Measurements from ENCODE around the gene NKRF.

NKRF gene

DNA sequence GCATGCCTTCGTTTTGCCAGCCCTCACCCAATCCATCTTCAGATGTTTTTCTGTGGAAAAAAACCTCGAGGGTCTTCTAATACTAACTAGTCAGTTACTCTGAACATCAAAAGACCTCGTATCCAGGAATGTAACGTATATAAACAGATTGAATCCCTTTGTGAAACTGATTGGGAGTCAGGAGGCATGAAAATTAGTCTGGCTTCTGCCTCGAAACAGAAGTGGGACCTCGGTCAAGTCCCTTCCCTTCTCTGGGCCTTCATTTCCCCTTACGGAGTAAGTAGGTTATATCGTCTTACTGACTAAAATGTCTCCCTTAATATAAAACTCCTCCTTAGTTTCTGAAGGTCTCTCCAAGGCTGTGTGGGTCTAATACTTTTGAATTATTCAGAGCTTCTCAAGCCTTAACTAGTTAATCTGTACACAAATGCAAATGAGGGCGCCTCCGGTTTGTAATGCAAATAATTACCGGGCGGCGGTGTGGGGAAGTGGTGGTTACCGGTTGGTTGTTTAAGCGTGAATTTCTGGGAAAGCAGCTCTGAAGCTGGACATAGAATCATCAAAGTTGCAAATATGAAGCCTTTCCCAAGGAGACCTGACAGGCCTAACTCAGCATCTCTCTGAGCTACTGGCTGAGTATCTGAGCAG lies 11.4 kb upstream of the NKRF start:
- DNase-seq (ENCODE audit: low read depth), result no peak
- H3K4me3 ChIP-seq (ENCODE audit: low read depth, low read length), result no peak overlapping the region

DNA sequence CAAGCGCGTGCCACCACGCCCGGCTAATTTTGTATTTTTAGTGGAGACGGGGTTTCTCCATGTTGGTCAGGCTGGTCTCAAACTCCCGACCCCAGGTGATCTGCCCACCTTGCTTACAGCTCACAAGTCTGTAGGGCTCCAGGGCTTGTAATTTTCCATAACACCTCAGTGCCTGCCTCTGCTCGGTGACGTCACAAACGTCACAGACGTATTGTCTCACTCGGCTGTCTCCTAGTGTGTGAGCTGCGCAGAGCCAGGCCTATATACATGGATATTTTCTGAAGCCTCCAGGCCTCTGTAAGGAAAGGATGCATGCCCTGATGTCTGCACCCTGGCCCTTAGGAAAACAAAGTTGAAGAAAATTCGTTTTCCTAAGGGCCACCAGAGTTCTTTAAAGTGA lies 8.6 kb upstream of the NKRF start:
- no peak overlapping the region for H3K4me3 ChIP-seq (ENCODE audit: low read depth, low read length)
- no peak for DNase-seq (ENCODE audit: low read depth)

DNA sequence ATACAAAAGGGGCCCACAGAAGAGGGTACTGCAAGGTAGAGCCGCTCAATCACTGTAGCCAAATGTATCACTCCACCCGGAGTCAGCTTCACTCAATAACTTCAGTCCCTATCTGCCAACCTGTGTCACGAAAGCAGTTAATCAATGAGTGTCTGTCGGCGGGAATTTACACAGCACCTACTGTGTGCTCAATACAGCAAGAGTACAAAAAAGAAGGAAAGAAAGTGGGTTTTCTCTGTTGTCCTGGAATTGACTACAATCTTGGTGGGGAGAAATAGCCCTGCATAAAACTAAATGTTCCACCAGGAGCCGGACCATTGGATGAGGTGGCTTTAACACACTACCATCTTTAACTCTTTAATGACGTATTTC lies 780 bp upstream of the NKRF start:
- DNase-seq (ENCODE audit: low read depth), result no peak
- peak overlapping the region; percentile 67 for H3K4me3 ChIP-seq (ENCODE audit: low read depth, low read length)

DNA sequence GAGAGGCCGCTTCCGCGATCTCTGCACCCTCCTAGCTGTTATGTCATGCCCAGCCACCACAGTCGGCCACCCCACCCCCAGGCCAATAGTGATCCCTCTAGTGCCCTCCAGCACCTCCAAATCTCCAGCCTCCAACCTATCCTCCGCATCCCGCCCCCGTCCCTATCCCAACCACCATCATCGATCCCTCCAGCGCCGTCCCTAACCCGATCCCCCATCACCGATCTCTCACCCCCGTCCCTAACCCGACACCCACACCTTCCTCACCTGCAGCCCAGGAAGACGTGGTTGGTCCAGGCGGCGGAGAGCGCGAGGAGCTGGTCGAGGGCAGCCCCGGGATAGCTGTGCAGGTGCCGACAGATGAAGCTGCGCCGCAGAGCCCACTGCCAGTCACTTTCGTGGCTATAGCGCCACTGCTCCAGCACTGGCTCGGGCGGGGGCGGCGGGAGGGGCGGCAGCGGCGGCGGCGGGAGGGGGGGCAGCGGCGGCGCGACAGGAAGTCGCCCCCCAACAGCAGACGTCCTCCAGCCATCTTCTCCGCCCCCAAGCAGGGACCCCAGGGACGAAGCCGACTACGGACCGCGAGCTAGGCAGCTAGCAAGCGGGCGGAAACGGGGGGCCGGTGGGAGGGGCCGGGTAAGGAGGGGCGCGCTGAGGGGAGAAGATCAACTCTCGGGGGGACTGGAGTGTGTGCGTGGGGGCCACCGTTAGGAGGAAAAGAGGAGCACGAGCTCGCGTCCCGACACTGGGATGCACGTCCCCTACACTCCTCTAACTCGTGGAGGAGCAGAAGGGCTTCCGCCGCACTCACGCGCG lies 552 bp downstream of the NKRF start:
- peak overlapping the region; percentile 67 for H3K4me3 ChIP-seq (ENCODE audit: low read depth, low read length)

DNA sequence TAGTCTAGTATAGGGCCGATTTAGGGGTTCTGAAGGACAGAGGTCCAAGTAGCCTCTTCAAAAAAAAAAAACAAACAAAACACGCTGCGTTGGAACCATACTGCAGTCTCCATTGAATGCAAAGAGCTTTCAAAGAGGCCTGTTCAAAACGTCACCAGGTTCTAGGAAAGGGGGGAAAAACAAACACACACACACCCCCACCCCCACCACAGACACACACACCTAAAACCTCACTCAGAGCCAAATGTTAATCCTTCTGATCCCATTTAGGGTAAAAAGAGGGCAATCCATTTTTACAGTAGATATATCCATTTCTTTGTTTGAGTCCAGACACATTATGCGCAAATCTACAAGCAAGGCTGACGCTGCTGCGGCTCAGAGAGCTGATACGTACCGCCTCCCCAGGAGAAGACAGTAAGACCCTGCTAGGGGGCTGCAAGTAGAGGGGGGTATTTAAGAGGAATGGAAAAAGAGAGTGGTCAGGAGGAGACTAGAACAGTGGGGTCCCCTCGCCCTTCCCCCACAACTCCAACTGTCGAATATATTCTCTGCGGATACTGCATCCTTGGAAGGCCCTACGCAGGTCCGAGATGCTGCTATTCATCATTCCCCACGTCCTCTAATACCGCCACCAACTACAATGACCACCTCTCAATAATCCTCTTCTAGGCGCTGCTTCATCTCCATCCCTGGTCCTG lies 1.3 kb downstream of the NKRF start:
- peak overlapping the region; percentile 67 for H3K4me3 ChIP-seq (ENCODE audit: low read depth, low read length)
- no peak for DNase-seq (ENCODE audit: low read depth)

More for the DNA sequence above, 552 bp downstream of the NKRF start:
- DNase-seq (ENCODE audit: low read depth), result no peak

DNA sequence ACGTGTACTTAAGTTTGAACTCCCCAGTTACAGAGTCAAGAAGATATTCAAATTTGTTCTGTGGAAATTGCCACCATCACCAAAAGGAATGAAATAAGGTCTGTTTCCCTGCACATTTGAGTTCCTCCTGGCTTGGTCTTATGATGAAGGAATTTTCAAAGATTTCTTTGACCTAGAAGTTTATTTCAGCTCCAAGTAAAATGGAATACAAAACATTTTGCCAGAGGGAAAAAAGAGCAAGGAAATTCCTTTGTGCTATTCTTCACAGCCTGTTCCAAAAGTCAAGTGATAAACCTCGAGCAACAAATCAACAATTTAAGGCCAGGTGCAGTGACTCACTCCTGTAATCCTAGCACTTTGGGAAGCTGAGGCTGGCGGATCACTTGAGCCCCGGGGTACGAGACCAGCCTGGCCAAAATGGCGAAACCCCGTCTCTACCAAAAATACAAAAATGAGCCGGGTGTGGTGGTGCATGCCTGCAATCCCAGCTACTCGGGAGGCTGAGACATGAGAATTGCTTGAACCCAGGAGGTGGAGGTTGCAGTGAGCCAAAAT lies 3.4 kb downstream of the NKRF start:
- no peak overlapping the region for H3K4me3 ChIP-seq (ENCODE audit: low read depth, low read length)
- DNase-seq (ENCODE audit: low read depth), result no peak

DNA sequence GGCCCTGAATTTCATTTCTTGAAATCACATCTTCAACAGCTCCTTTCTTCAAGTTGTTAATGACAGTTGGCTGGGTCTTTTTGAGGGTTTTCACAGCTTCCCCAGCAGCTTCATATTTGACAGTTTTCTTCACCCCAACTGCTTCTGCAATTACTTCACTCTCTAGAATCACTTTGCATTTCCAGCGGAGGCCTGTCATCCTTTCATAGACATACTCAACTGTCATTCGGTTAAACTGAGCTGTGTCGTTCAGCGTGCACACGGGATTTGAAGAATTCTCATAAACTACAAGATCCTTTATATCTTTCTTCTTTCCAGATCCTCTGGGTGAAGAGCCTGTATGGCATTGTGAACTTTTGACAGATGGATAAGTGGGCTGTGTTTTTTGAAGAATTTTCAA lies 16.4 kb downstream of the NKRF start:
- no peak for DNase-seq (ENCODE audit: low read depth)
- H3K4me3 ChIP-seq (ENCODE audit: low read depth, low read length), result no peak overlapping the region

DNA sequence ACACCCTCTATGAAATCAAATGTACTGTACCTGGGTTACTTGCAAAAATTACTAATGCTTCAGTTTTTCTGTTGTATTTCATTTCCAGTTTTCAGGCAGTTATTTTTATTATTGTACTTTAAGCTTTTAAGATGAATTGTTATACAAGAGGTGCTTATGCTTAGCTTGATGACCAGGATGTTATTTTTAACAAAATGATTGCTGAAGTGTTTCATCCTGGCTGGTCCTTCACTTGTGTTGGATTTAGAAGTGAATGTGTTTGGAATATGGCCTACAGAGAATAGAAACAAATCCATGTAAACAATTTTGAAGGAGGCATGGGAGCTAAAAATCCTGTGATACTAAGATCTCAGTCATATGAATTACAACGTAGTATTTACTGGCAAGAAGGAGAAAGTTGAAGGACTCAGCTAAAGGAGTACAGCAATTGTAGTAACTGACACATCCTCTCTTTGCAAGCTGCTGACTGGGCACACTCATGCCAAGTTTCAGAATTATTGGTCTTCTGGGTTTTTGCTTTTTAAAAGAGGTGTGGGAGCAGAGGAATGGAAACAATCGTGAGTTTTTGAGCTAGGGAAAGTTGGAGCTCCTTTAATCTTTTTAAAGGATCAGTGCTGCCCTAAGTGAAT lies 22.7 kb downstream of the NKRF start:
- no peak for DNase-seq (ENCODE audit: low read depth)
- no peak overlapping the region for H3K4me3 ChIP-seq (ENCODE audit: low read depth, low read length)

DNA sequence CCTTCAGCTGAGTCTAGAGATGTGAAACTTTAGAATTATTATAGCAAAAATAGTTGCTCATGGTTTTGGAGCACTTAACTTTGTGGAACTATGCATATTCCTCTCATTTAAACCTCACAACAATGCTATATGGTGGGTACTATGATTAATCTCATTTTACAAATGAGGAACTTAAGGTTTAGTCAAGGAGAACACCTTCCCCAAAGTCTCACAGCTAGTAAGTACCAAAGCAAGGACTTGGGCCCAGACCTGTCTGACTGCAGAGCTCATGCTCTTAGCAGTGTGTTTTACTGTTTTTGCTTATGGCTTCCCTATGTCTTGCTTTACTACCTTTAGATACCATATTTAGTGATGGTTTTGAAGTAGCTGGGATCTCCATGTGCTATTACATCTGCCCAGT lies 26.8 kb downstream of the NKRF start:
- no peak overlapping the region for H3K4me3 ChIP-seq (ENCODE audit: low read depth, low read length)
- no peak for DNase-seq (ENCODE audit: low read depth)

DNA sequence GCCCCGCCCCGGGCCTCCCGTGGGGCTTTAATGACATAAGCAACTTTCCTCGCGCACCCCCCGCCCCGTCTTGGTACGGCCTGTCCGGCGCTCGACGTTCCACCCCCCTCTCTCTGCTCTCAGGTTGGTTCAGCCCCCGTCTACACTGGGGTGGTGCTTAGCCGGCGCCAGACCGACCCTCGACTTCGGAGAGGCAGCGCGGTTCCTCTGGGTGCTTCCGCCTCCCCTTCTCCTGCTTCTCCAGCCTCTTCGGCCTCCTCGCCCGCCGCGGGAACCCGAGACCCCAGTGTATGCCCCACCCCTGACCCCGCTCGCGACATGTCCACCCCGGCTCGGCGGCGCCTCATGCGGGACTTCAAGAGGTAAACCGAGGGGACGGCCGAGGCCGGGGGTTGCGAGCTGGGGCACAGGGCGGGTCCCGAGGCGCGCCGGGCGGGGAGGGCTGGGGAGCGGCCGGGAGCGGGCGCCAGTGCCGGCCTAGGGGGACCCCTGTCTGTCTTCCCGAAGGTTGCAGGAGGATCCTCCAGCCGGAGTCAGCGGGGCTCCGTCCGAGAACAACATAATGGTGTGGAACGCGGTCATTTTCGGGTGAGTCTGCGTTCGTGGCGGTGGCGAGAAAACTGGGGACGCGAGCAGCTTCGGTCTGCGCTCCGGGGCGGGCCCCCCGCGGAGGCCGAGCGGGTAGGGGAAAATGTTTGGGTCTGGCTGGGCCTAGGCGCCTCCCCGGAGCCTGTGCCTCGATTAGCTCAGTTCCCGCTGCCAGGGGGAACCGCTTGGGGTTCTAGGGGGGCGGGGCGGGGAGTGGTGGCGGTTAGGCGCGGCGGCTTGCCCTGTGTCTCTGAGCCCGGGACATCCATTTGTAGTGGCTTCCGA lies 31.6 kb downstream of the NKRF start, which contains the start of gene UBE2A:
TSS of gene UBE2A (plus strand) at position 170 of the 873 bp plus-strand sequence. CDS start at position 319, 149 bp downstream.
- peak; percentile 75 for DNase-seq (ENCODE audit: low read depth)
- peak within 1 kb of the TSS; percentile 65 for H3K4me3 ChIP-seq (ENCODE audit: low read depth, low read length)

DNA sequence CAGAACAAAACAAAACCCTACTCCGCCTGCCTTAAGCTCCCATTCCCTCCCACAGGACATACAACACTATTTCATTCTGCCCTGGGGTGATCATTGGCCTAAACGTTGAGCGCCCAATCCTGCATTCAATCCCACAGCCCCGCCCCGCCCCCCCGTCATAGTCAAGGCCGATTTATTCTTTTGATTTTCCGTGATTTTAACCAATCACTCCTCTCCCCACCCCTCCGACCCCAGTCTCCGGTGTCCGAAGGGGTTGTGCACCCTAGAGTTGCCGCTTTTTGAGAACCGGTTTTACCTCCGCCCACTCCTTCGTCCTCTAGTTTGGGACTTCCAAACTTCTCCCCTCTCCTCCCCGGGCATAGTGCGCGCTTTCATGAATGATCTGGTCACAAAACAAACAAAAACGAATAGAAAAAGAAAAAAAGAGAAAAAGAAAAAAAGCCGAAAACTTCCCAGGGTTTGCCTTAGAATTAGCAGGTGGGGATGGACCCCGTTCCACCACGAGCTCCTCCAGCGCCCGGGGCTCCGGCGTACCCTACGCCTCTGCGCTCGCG lies 32.3 kb downstream of the NKRF start:
- H3K4me3 ChIP-seq (ENCODE audit: low read depth, low read length), result peak overlapping the region; percentile 65
- DNase-seq (ENCODE audit: low read depth), result no peak

DNA sequence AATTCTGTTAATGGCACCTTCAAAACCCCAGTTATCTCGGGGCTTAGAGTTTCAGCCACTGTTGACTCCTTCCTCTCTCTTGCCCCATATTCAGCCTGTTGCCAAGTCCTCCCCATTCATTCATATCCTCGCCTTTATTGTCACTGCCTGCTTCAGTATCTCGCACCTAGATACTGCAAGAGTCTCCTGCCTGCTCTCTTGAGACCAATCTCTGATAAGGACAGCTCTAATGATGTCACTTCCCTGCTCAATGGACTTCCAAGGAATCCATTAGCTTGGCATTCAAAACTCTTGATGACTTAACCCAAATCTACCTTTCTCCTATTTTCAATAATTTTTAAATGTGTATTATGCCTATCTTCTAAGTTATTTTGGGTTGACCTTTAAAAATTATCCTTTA lies 33.0 kb downstream of the NKRF start:
- DNase-seq (ENCODE audit: low read depth), result no peak
- H3K4me3 ChIP-seq (ENCODE audit: low read depth, low read length), result peak overlapping the region; percentile 65

DNA sequence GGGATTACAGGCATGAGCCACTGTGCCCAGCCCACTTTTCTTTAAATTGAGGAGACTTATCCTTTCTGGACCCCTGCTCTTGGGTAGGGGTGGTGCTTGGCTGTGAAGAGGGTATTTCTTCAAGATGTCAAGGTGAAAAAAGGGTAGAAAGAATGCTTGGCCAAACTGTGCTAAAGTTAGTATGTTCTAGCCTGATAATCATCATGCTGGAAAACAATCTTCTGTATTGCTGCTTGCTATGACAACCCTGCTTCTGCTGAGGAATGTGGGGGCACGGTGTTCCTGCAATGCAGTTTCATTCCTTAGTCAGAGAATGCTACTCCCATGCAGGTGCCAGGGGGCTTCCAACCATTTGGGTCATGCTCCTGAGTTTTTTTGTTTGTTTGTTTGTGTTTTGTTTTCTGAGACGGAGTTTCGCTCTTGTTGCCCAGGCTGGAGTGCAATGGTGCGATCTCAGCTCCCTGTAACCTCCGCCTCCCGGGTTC lies 35.8 kb downstream of the NKRF start:
- no peak for DNase-seq (ENCODE audit: low read depth)
- no peak overlapping the region for H3K4me3 ChIP-seq (ENCODE audit: low read depth, low read length)

DNA sequence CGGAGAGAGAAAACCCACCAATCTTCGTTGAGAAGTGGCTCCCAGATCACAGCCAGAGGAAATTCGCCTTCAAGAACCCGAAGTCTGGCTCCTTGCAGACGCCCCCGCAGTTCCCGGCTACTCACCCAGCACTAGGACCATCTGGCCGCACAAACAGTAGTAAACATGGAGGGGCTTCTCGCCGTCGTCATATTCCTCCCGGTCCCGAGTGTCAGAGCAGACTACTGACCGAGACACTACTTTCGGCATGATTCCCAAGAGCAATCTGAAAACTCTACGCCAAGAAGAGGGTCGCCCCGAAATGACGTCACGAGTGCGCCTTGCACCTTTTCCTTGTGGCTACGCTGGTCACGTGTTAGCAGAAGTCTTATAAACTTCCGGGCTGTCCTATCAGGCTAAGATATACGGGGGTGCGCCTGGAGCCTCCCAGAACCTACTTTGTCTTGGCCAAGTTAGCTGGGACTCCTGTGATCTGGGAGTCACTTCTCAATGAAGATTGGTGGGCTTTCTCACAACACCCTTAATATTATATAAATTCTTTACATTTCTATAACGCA lies 41.0 kb downstream of the NKRF start, which contains the start of gene STEEP1:
TSS of gene STEEP1 (minus strand) at position 303 of the 557 bp plus-strand sequence. CDS start at position 249, 54 bp downstream.
- H3K4me3 ChIP-seq (ENCODE audit: low read depth, low read length), result peak within 1 kb of the TSS; percentile 66
- peak; percentile 64 for DNase-seq (ENCODE audit: low read depth)

DNA sequence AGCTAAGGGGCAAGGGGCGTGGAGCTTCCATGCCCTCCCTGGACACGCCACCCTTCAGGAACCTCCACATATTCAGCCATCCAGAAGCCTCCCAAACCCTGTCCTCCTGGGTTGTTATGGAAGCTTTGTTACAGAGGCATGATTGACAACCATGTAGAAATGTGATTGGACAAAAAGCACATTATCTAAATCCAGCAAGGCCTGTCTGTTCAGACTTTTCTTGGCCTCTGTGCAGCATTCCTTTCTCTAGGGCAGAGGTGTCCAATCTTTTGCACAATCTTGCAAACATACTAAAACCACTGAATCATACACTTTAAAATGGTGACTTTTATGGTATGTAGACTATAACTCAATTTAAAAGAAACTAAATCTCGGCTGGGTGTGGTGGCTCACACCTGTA lies 53.7 kb downstream of the NKRF start:
- no peak for DNase-seq (ENCODE audit: low read depth)
- no peak overlapping the region for H3K4me3 ChIP-seq (ENCODE audit: low read depth, low read length)

DNA sequence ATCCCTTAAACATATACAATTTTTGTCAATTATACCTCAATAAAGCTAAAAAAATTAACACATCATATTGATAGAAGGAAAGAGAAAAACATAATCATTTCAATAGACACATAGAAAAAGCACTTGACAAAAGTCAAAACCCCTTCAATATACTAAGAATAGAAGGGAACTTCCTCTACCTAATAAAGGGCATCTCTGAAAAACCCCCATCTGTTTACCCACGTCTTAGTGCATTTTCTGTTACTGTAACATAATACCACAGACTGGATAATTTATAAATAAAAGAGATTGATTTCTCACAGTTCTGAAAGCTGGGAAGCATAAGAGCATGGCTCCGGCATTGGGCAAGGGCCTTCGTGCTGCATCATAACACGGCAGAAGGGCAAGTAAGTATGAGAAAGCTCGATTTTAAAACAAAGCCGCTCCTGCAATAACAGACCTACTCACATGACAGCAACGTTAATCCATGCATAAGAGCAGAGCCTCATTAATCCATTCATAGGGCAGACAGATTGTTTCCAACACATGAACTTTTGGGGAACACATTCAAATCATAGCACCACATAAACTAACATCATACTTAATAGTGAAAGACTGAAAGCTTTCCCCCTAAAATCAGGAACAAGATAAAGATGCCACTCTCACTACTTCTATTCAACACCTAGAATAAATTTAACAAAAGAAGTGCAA lies 56.8 kb downstream of the NKRF start:
- no peak for DNase-seq (ENCODE audit: low read depth)
- H3K4me3 ChIP-seq (ENCODE audit: low read depth, low read length), result no peak overlapping the region

DNA sequence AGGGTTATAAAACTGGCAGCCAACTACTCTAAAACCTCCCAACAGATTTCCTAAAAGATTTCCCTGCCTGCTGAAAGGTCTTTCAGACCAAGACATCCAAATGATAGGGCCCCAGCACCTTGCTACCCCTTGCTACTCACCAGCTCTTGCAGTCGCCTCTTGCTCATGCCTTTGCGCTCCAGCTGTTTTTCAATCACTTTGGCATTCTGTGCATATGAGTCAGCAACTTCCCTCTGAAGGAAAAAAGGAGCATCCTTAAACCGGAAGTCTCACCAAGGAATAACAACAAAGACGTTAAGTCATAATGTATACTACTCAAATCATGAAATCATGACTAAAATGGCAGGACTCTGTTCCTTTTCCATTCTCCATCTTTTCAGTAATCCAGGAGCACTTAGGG lies 65.0 kb downstream of the NKRF start:
- no peak overlapping the region for H3K4me3 ChIP-seq (ENCODE audit: low read depth, low read length)

More for the DNA sequence above, 65.0 kb downstream of the NKRF start:
- peak; percentile 43 for DNase-seq (ENCODE audit: low read depth)
